GM10248 (cell line): ENCODE measurements around the gene CD101.

Experiments
- CTCF ChIA-PET: fragments of 300-600 bp; sonication (Branson Sonifier 250); formaldehyde crosslinking; extraction: SDS; loops from one replicate; lab custom pipeline; 2021; ENCODE audit warnings: antibody characterized with exemption; lab: Yijun Ruan, JAX
- POLR2A ChIA-PET: fragments of 350-650 bp; sonication (Branson Sonifier 250); formaldehyde crosslinking; extraction: SDS; loops from one replicate; lab custom pipeline; 2020; ENCODE audit warnings: antibody characterized with exemption; lab: Yijun Ruan, JAX
- DNase-seq: peaks from one replicate; pipeline ENCODE4 v3.0.0; 2012; ENCODE audit errors: extremely low spot score
- TF ChIP-seq, protein P1 (sequence below): IDR thresholded peaks from 2 replicates; pipeline ENCODE4 v1.5.1; 2012; ENCODE audit warnings: mild to moderate bottlenecking, low read depth; ENCODE audit errors: extremely low read depth, missing control alignments, control extremely low read depth

The CD101 gene

DNA sequence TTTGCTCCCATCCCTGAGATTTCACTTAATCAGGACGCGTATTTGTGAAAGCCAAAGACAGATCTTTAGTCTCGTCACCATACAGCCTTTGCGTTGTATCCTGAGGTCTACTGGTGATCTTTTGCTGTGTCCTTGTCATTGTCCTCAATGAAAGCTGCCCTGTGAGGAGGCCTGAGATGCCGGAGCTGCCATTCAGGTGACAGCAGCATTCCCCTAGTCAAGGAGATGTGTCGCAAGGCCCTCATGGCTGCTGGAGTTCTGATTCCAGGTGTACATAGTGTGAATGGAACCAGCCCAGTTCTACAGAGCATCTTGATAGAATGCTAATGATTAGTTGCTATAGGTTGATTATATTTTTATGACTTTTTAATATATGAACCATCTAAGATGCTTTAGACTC lies 82.7 kb downstream of the CD101 start:
- ChIA-PET CTCF (interaction anchor here (4.7 kb wide), 1 partner anchor 16 kb away, joined by 35 read pairs; no protein-coding TSS in a partner anchor), POLR2A (no interaction called here)
- no peak for DNase-seq
- TF ChIP-seq, protein P1, sequence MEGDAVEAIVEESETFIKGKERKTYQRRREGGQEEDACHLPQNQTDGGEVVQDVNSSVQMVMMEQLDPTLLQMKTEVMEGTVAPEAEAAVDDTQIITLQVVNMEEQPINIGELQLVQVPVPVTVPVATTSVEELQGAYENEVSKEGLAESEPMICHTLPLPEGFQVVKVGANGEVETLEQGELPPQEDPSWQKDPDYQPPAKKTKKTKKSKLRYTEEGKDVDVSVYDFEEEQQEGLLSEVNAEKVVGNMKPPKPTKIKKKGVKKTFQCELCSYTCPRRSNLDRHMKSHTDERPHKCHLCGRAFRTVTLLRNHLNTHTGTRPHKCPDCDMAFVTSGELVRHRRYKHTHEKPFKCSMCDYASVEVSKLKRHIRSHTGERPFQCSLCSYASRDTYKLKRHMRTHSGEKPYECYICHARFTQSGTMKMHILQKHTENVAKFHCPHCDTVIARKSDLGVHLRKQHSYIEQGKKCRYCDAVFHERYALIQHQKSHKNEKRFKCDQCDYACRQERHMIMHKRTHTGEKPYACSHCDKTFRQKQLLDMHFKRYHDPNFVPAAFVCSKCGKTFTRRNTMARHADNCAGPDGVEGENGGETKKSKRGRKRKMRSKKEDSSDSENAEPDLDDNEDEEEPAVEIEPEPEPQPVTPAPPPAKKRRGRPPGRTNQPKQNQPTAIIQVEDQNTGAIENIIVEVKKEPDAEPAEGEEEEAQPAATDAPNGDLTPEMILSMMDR, result no peak
